SK-N-SH (cell line): ENCODE data around the gene CDK14. TPM values are rescaled to one million over a fixed set of nuclear protein-coding genes. Genes with fewer than 3 reads are reported as not detected.

Experiments used
- CTCF ChIA-PET: fragments of 300-600, 350-600 bp; formaldehyde crosslinking; extraction: SDS; loops from one replicate; lab custom pipeline; 2021; lab: Yijun Ruan, JAX
- POLR2A ChIA-PET: fragments of 350-600 bp; sonication (Branson Sonifier 250); formaldehyde crosslinking; extraction: SDS; loops from one replicate; lab custom pipeline; 2020; ENCODE audit warnings: antibody characterized with exemption, inconsistent platforms; lab: Yijun Ruan, JAX
- DNase-seq: peaks from one replicate; pipeline ENCODE4 v3.0.0; 2012
- H2AFZ ChIP-seq: fragments of 200-600 bp; sonication (generic); 2 replicates; pipeline ENCODE4 v1.8.1; 2016; ENCODE audit warnings: antibody characterized with exemption, mild to moderate bottlenecking, low read depth
- H3F3A ChIP-seq: fragments of 200-600 bp; sonication (generic); replicated peaks from 2 replicates; pipeline ENCODE3; 2016; ENCODE audit warnings: antibody characterized with exemption, mild to moderate bottlenecking; ENCODE audit not compliant: insufficient read depth
- H3K27ac ChIP-seq, 2 experiments: fragments of 200-500 bp in 1 of 2; fragments of 200-600 bp in 1 of 2; sonication (Bioruptor generic) in 1 of 2; sonication (generic), shearing (Covaris generic) in 1 of 2; 2 replicates each; pipeline versions ENCODE4 v1.5.1 to v1.6.1; 2014 to 2016; ENCODE audit warnings: low read depth in 2 of 2, inconsistent platforms in 1 of 2, low read length in 1 of 2, mild to moderate bottlenecking in 1 of 2, mixed read lengths in 1 of 2
- H3K27me3 ChIP-seq: fragments of 200-600 bp; sonication (generic), shearing (Covaris generic); 2 replicates; pipeline ENCODE4 v1.6.1; 2016; ENCODE audit warnings: mixed run types; ENCODE audit not compliant: insufficient read depth
- H3K36me3 ChIP-seq, 2 experiments: fragments of 200-500 bp in 1 of 2; fragments of 200-600 bp in 1 of 2; sonication (Bioruptor generic) in 1 of 2; sonication (generic) in 1 of 2; replicated peaks in 1 of 2; 2 replicates each; pipeline versions ENCODE3 to v1.5.1; 2014 to 2016; ENCODE audit warnings: low read length in 1 of 2, mild to moderate bottlenecking in 1 of 2; ENCODE audit not compliant: insufficient read depth in 2 of 2, control insufficient read depth in 1 of 2
- H3K4me1 ChIP-seq, 2 experiments: fragments of 200-500 bp in 1 of 2; fragments of 200-600 bp in 1 of 2; sonication (Bioruptor generic) in 1 of 2; sonication (generic), shearing (Covaris generic) in 1 of 2; 2 replicates each; pipeline versions ENCODE4 v1.5.1 to v1.6.1; 2014 to 2016; ENCODE audit warnings: low read depth in 1 of 2, low read length in 1 of 2, mixed run types in 1 of 2; ENCODE audit not compliant: insufficient read depth in 2 of 2, control insufficient read depth in 1 of 2
- H3K4me2 ChIP-seq: fragments of 200-600 bp; sonication (generic), shearing (Covaris generic); 2 replicates; pipeline ENCODE4 v1.6.1; 2017; ENCODE audit warnings: mixed run types
- H3K4me3 ChIP-seq, 2 experiments: fragments of 200-500 bp in 1 of 2; fragments of 200-600 bp in 1 of 2; sonication (Bioruptor generic) in 1 of 2; sonication (generic), shearing (Covaris generic) in 1 of 2; 2 replicates each; pipeline versions ENCODE4 v1.5.1 to v1.8.1; 2014 to 2016; ENCODE audit warnings: low read depth in 2 of 2, inconsistent platforms in 1 of 2, low read length in 1 of 2, mild to moderate bottlenecking in 1 of 2, mixed read lengths in 1 of 2, moderate library complexity in 1 of 2
- H3K79me2 ChIP-seq: fragments of 200-600 bp; sonication (generic); 2 replicates; pipeline ENCODE4 v1.8.1; 2017; ENCODE audit warnings: mild to moderate bottlenecking; ENCODE audit not compliant: insufficient read depth
- H3K9ac ChIP-seq: fragments of 200-600 bp; sonication (generic); 2 replicates; pipeline ENCODE4 v1.6.1; 2017; ENCODE audit warnings: mixed run types
- H3K9me2 ChIP-seq: fragments of 200-600 bp; sonication (generic); 2 replicates; pipeline ENCODE4 v1.6.1; 2017; ENCODE audit warnings: mixed run types
- H3K9me3 ChIP-seq: fragments of 200-600 bp; sonication (generic); 2 replicates; pipeline ENCODE4 v1.6.1; 2017; ENCODE audit warnings: mixed run types, mild to moderate bottlenecking, moderate library complexity
- H4K20me1 ChIP-seq: fragments of 200-600 bp; sonication (generic); 2 replicates; pipeline ENCODE4 v1.6.1; 2017; ENCODE audit warnings: mild to moderate bottlenecking, mixed run types; ENCODE audit not compliant: insufficient read depth
- ELF1 ChIP-seq: IDR thresholded peaks from 2 replicates; pipeline ENCODE4 v1.4.0; 2012
- EP300 ChIP-seq, 2 experiments: IDR thresholded peaks; 2 replicates each; pipeline versions ENCODE4 v1.4.0 to v1.6.1; 2012; ENCODE audit warnings: borderline replicate concordance in 1 of 2, low read depth in 1 of 2, low read length in 1 of 2
- GABPA ChIP-seq: IDR thresholded peaks from 2 replicates; pipeline ENCODE4 v1.4.0; 2012; ENCODE audit warnings: low read depth, mild to moderate bottlenecking
- IRF3 ChIP-seq: fragments of 150-350 bp; IDR thresholded peaks from 2 replicates; pipeline ENCODE4 v1.6.1; 2016; ENCODE audit warnings: mild to moderate bottlenecking, low read depth, low read length
- MEF2A ChIP-seq: IDR thresholded peaks from 2 replicates; pipeline ENCODE4 v1.4.0; 2012; ENCODE audit warnings: low read depth, borderline replicate concordance
- NFIC ChIP-seq: IDR thresholded peaks from 2 replicates; pipeline ENCODE4 v1.4.0; 2012; ENCODE audit warnings: borderline replicate concordance
- POLR2AphosphoS5 ChIP-seq: IDR thresholded peaks from 2 replicates; pipeline ENCODE4 v1.6.1; 2012; ENCODE audit warnings: low read depth, low read length
- REST ChIP-seq: IDR thresholded peaks from 2 replicates; pipeline ENCODE4 v1.6.1; 2012; ENCODE audit warnings: mild to moderate bottlenecking, low read depth, low read length, moderate library complexity
- RFX5 ChIP-seq: IDR thresholded peaks from 2 replicates; pipeline ENCODE4 v1.6.1; 2012; ENCODE audit warnings: mild to moderate bottlenecking, improper control_type of control experiment, low read length
- RXRA ChIP-seq: IDR thresholded peaks from 2 replicates; pipeline ENCODE4 v1.4.0; 2012; ENCODE audit warnings: low read depth, mild to moderate bottlenecking, borderline replicate concordance
- SIN3A ChIP-seq: IDR thresholded peaks from 2 replicates; pipeline ENCODE4 v1.6.1; 2012; ENCODE audit warnings: low read depth, mild to moderate bottlenecking, low read length, moderate library complexity, borderline replicate concordance
- SMC3 ChIP-seq: IDR thresholded peaks from 2 replicates; pipeline ENCODE4 v1.6.1; 2012; ENCODE audit warnings: low read depth, low read length, improper control_type of control experiment
- TAF1 ChIP-seq: IDR thresholded peaks from 2 replicates; pipeline ENCODE4 v1.6.1; 2012; ENCODE audit warnings: low read depth, mild to moderate bottlenecking, low read length, moderate library complexity, borderline replicate concordance
- TCF12 ChIP-seq: IDR thresholded peaks from 2 replicates; pipeline ENCODE4 v1.4.0; 2012
- YY1 ChIP-seq: IDR thresholded peaks from 2 replicates; pipeline ENCODE4 v1.4.0; 2012; ENCODE audit warnings: low read depth, mild to moderate bottlenecking
- ZBTB33 ChIP-seq: IDR thresholded peaks from 2 replicates; pipeline ENCODE4 v1.4.0; 2012; ENCODE audit warnings: low read depth, borderline replicate concordance
- WGBS: methylation state at CpG from one replicate; pipeline ENCODE4 v1.1.6; 2017; ENCODE audit warnings: low lambda C conversion rate; 5-methylcytosine and 5-hydroxymethylcytosine counted together
- polyA plus RNA-seq, 3 experiments: library from polyadenylated mRNA; depleted of rRNA; stranded (reverse); fragments of >200 nt; gene quantifications; 2 replicates each; pipeline ENCODE4 v1.2.3, GENCODE V29; 2012
- TF ChIP-seq, protein P1 (sequence below): IDR thresholded peaks from 2 replicates; pipeline ENCODE4 v1.4.0; 2012; ENCODE audit warnings: low read depth
- TF ChIP-seq, protein P2 (sequence below): fragments of 200-600 bp; sonication (generic); IDR thresholded peaks from 2 replicates; pipeline ENCODE4 v1.6.1; 2017; ENCODE audit warnings: antibody characterized with exemption, mild to moderate bottlenecking, moderate library complexity
- TF ChIP-seq, protein P3 (sequence below): IDR thresholded peaks from 2 replicates; pipeline ENCODE4; 2012

Gene CDK14
- polyA plus RNA-seq, 1 of the 3 experiments (the other 2 are of a cell fraction): 13.9 TPM

DNA sequence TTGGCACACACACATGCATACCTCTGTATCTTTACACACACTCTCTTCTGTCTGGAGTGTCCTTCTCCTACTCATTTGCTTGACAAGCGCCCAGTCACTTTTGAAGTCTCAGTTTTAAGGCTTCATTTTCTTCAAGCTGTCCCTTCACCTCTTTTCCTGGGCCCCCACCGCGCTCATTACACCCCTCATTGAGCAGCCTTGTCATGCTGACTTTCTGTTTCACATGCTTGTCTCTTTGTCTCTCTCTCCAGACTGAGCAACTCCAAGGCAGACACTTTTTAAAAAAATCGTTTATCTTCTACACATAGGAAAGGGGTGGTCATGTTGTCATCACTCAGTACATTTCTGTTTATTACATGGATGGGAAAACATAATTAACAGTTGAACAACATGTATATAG lies 442.9 kb downstream of the CDK14 start:
- H3K27ac ChIP-seq: no peak overlapping the region
- no peak for DNase-seq
- H3K9me3 ChIP-seq: no peaks in the 10 kb centered on the region
- H3K4me2 ChIP-seq: no peak overlapping the region
- no peaks in the 10 kb centered on the region for H3F3A ChIP-seq
- no peak overlapping the region for H2AFZ ChIP-seq
- no peaks in the 10 kb centered on the region for H3K79me2 ChIP-seq
- no peaks in the 10 kb centered on the region for H4K20me1 ChIP-seq
- H3K4me1 ChIP-seq: peaks cover 0 to 6% of the 10 kb centered on the region in 2 experiments; a peak in 2 of 4 replicates
- H3K27me3 ChIP-seq: no peaks in the 10 kb centered on the region
- no peak overlapping the region for H3K4me3 ChIP-seq
- H3K36me3 ChIP-seq: peaks cover 0 to 13% of the 10 kb centered on the region in 2 experiments
- no peaks in the 10 kb centered on the region for H3K9me2 ChIP-seq
- TF ChIP-seq MEF2A (no peak), EP300 (IDR thresholded peaks at IDR 0.05; ENCODE audit: borderline replicate concordance in 1 of 2, low read depth in 1 of 2, low read length in 1 of 2) (no peak), NFIC (no peak), TAF1 (no peak), SMC3 (no peak), ELF1 (no peak), SIN3A (no peak), YY1 (no peak), ZBTB33 (no peak), TCF12 (no peak), RXRA (no peak), REST (no peak), IRF3 (no peak), RFX5 (no peak), GABPA (no peak), POLR2AphosphoS5 (no peak)
- TF ChIP-seq, protein P1, sequence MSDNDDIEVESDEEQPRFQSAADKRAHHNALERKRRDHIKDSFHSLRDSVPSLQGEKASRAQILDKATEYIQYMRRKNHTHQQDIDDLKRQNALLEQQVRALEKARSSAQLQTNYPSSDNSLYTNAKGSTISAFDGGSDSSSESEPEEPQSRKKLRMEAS: no peak
- TF ChIP-seq, protein P2, sequence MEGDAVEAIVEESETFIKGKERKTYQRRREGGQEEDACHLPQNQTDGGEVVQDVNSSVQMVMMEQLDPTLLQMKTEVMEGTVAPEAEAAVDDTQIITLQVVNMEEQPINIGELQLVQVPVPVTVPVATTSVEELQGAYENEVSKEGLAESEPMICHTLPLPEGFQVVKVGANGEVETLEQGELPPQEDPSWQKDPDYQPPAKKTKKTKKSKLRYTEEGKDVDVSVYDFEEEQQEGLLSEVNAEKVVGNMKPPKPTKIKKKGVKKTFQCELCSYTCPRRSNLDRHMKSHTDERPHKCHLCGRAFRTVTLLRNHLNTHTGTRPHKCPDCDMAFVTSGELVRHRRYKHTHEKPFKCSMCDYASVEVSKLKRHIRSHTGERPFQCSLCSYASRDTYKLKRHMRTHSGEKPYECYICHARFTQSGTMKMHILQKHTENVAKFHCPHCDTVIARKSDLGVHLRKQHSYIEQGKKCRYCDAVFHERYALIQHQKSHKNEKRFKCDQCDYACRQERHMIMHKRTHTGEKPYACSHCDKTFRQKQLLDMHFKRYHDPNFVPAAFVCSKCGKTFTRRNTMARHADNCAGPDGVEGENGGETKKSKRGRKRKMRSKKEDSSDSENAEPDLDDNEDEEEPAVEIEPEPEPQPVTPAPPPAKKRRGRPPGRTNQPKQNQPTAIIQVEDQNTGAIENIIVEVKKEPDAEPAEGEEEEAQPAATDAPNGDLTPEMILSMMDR: no peak
- TF ChIP-seq, protein P3, sequence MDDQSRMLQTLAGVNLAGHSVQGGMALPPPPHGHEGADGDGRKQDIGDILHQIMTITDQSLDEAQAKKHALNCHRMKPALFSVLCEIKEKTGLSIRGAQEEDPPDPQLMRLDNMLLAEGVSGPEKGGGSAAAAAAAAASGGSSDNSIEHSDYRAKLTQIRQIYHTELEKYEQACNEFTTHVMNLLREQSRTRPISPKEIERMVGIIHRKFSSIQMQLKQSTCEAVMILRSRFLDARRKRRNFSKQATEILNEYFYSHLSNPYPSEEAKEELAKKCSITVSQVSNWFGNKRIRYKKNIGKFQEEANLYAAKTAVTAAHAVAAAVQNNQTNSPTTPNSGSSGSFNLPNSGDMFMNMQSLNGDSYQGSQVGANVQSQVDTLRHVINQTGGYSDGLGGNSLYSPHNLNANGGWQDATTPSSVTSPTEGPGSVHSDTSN: no peak
- ChIA-PET POLR2A (no interaction called here), CTCF (no interaction called here)
- 81% methylated on average over 4 of the region's 4 CpGs for WGBS
- H3K9ac ChIP-seq: no peak overlapping the region
